ENCODE results near the gene FAM53A. TPM values are rescaled to one million over a fixed set of nuclear protein-coding genes. Genes with fewer than 3 reads are reported as not detected.
A peak's percentile ranks its signal among the peaks of the same experiment; 100 is the strongest.
"Not testable (repeated sequence)": the region's sequence is repeated elsewhere in the genome, so short reads cannot be mapped to it uniquely, and the experiment has no call there.

Gene FAM53A
- total RNA-seq, 1 donor from 2014 or later = 10.5 TPM

GRCh38 chr4:1706358-1706757 lies 22.2 kb upstream of the FAM53A start:
- Mint-ChIP-seq H3K36me3 (peaks cover 28% of the 10 kb centered on the region), H3K27ac (peak overlapping the region; percentile 43), H3K4me1 (peaks cover 40% of the 10 kb centered on the region), H3K4me3 (no peak overlapping the region), H3K9me3 (no peaks in the 10 kb centered on the region), H3K27me3 (ENCODE audit: low read depth) (no peaks in the 10 kb centered on the region)
- TF ChIP-seq, protein P1, sequence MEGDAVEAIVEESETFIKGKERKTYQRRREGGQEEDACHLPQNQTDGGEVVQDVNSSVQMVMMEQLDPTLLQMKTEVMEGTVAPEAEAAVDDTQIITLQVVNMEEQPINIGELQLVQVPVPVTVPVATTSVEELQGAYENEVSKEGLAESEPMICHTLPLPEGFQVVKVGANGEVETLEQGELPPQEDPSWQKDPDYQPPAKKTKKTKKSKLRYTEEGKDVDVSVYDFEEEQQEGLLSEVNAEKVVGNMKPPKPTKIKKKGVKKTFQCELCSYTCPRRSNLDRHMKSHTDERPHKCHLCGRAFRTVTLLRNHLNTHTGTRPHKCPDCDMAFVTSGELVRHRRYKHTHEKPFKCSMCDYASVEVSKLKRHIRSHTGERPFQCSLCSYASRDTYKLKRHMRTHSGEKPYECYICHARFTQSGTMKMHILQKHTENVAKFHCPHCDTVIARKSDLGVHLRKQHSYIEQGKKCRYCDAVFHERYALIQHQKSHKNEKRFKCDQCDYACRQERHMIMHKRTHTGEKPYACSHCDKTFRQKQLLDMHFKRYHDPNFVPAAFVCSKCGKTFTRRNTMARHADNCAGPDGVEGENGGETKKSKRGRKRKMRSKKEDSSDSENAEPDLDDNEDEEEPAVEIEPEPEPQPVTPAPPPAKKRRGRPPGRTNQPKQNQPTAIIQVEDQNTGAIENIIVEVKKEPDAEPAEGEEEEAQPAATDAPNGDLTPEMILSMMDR (IDR thresholded peaks at IDR 0.05; ENCODE audit: unreplicated experiment) = no peak
- DNase-seq (ENCODE audit: low spot score in 2 of 2, unreplicated experiment in 2 of 2) = no peak

GRCh38 chr4:1705732-1706131 lies 21.6 kb upstream of the FAM53A start:
- no peaks in the 10 kb centered on the region for H3K27me3 Mint-ChIP-seq (ENCODE audit: low read depth)
- DNase-seq (ENCODE audit: low spot score in 2 of 2, unreplicated experiment in 2 of 2) = no peak
- TF ChIP-seq, protein P1 (IDR thresholded peaks at IDR 0.05; ENCODE audit: unreplicated experiment) = no peak
- peaks cover 35% of the 10 kb centered on the region for H3K4me1 Mint-ChIP-seq
- no peak overlapping the region for H3K27ac Mint-ChIP-seq
- H3K9me3 Mint-ChIP-seq = no peaks in the 10 kb centered on the region
- peaks cover 28% of the 10 kb centered on the region for H3K36me3 Mint-ChIP-seq
- no peak overlapping the region for H3K4me3 Mint-ChIP-seq

DNA sequence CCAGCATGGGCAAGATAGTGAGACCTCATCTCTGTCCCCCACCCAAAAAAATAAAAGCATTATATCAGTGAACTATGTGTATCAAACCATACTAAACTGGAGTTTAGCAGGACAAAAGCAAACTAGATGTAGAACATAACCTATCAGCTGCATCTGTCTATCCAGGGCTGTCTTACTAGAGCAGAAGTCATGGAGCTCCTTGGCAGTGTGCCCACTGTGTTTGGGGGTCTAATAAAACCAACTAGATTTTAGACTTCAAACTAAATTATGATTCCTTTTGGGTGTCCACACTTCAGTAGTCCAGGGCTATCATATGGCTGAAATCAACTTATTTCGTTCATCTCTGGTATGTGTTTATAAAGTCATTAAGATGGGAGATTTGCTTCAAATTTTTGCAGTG lies 19.8 kb upstream of the FAM53A start:
- H3K36me3 Mint-ChIP-seq = peaks cover 28% of the 10 kb centered on the region
- no peaks in the 10 kb centered on the region for H3K9me3 Mint-ChIP-seq
- H3K4me3 Mint-ChIP-seq = no peak overlapping the region
- DNase-seq (ENCODE audit: low spot score in 2 of 2, unreplicated experiment in 2 of 2) = no peak
- H3K4me1 Mint-ChIP-seq = peaks cover 18% of the 10 kb centered on the region
- TF ChIP-seq, protein P1 (IDR thresholded peaks at IDR 0.05; ENCODE audit: unreplicated experiment) = no peak
- H3K27me3 Mint-ChIP-seq (ENCODE audit: low read depth) = no peaks in the 10 kb centered on the region
- H3K27ac Mint-ChIP-seq = no peak overlapping the region

DNA sequence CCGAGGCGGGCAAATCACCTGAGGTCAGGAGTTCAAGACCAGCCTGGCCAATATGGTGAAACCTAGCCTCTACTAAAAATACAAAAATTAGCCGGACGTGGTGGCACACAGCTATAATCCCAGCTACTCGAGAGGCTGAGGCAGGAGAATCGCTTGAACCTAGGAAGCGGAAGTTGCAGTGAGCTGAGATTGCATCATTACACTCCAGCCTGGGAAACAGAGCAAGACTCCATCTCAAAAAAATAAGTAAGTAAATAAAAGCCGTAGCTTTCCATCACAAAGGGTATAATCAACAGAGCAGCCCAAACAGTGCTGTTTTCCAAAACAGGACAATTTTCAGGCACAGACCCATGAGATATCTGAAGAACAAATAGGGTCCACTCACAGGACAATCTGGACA lies 17.6 kb upstream of the FAM53A start:
- not testable (repeated sequence) for DNase-seq (ENCODE audit: low spot score in 2 of 2, unreplicated experiment in 2 of 2); H3K27me3 Mint-ChIP-seq (ENCODE audit: low read depth); H3K9me3 Mint-ChIP-seq; H3K4me1 Mint-ChIP-seq; H3K27ac Mint-ChIP-seq; H3K4me3 Mint-ChIP-seq
- peaks cover 23% of the 10 kb centered on the region for H3K36me3 Mint-ChIP-seq

GRCh38 chr4:1695913-1696312 lies 11.8 kb upstream of the FAM53A start:
- Mint-ChIP-seq H3K9me3 (no peaks in the 10 kb centered on the region), H3K4me3 (no peak overlapping the region), H3K27ac (no peak overlapping the region), H3K36me3 (peaks cover 25% of the 10 kb centered on the region), H3K4me1 (no peaks in the 10 kb centered on the region), H3K27me3 (ENCODE audit: low read depth) (no peaks in the 10 kb centered on the region)
- DNase-seq (ENCODE audit: low spot score in 2 of 2, unreplicated experiment in 2 of 2) = no peak
- TF ChIP-seq, protein P1 (IDR thresholded peaks at IDR 0.05; ENCODE audit: unreplicated experiment) = no peak

DNA sequence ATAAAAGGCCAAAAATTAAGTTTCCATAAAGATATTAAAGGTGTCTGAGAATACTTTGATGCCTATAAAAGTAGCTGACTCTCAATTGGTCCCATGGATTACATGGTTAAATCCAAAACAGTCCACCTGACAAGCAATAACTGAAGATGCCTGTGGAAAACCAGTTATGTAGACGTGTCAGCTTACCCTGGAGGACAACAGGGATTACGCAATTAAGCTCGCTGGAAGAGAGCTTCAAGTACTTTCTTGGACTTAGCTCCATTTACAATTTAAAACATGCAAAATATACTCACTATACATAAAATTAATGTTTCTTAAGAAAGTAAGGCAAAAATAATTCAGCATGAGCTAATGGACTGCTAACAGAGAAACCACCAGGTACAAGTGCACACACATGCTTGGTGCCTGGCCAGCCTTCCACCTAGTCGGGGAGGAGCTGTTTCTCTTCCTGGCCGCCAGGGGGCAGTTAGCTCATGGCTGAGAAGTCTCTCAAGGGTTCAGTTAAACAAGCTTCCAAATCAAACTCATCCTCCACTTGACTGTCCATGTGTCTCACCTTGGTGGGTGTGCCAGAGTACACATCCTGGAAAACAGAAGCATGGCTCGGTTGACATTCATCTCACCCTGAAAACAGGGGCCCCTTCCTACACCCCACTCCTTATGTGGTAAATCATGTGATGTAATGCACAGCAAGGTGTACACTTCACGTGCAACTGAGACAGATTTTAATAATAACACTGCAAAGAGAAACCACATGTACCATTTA lies 9.2 kb upstream of the FAM53A start:
- H3K9me3 Mint-ChIP-seq = no peaks in the 10 kb centered on the region
- H3K27me3 Mint-ChIP-seq (ENCODE audit: low read depth) = no peaks in the 10 kb centered on the region
- peak; percentile 70 to 82 for DNase-seq (ENCODE audit: low spot score in 2 of 2, unreplicated experiment in 2 of 2)
- H3K36me3 Mint-ChIP-seq = peaks cover 29% of the 10 kb centered on the region
- peak overlapping the region; percentile 69 for H3K27ac Mint-ChIP-seq
- H3K4me3 Mint-ChIP-seq = no peak overlapping the region
- no peaks in the 10 kb centered on the region for H3K4me1 Mint-ChIP-seq
- TF ChIP-seq, protein P1 (IDR thresholded peaks at IDR 0.05; ENCODE audit: unreplicated experiment) = peak; percentile 93

Measured in mesothelial cell of epicardium (in vitro differentiated cells).